NCI-H526 (cell line): ENCODE data around the gene GCA.

Source experiments
- DNase-seq, 2 experiments: peaks; one replicate each; lab custom pipeline; 2025; lab: John Stamatoyannopoulos, UW

Gene GCA

DNA sequence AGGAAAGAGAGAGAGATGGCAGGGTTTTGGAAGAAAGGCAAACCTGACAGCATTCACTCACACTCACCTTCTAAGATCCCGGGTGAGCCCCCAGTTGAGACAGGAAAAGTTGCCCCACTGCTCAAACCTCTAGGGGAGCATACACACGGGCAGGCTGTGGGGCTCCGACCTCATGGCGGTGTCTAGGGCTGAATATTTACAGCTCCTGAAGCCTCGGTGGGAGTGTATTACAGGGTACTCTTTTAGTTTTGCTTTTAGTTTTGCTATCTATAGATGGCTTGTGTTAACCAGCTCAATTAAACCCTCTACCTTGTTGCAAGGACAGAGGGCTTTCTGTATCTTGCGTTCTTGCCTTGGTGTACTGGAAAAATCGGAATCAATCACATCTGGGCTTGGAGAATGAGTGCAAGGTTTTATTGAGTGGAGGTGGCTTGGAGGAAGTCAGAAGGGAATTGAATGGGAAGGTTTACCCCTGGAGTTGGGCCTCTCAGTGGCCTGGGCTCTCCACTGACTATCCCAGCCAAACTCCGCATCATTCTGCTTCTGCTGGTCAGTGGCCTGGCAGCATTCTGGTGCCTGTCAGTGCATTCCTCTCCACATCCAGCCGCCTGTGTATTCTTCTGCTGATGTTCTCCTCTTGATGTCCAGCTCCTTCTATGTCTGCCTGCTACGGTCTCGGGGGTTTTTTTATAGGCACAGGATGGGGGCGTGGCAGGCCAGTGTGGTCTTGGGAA, 15.3 kb upstream of the GCA start:
- no peak for DNase-seq

DNA sequence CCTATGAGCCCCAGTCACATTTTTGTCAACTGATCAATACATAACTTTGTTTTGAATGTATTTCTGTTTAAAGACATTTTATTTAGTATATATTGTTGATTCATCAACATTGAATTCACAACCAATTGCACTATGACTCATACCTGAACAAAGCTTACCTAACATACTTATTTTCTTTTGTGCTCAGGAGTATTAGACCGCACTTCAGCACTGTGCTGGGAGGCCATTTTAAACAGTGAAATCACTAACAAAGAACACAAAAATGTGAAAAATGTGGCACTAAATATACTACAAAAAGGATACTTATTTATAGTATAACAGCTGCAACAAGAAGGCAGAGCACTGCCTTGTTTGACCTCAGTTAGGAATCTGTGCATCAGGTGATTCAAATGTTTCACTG, 13.1 kb upstream of the GCA start:
- no peak for DNase-seq

DNA sequence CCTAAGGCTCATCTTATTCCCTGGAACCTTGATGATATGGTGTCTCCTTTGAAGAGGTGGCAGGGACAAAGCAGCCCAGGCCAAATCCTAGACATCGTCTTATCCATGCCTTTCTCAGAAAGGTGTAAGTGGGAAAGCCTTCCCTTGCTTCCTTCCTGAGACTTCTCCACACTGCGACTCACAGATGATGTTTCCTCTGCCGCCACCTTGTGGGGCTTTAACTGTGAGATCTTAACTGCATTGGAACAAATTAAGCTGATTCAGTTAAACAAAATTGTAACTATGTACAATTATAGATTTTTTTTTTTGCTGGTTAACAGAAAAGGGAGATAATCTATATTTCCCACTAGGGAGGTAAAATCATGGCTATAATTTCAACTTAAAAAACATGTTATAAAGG, 10.0 kb upstream of the GCA start:
- peak in 1 of 2 experiments; percentile 43 for DNase-seq

DNA sequence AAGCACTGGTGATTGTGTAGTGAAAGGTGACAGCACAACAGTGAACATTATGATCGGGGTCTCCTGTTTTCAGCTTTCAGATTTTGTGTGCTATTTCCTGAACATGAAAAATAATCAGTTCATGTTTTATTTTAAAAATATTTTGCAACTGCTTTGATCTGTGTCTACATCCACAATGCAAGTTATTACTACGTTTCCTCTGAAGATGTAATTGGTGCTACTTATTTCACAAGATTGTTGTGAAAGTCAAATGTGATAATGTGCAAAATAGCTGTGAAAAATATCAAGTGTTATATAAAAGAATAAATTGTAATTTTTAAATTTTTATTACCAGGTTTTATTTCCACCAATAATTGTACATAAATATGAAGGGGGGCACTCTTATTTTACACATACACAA, 6.1 kb upstream of the GCA start:
- no peak for DNase-seq

DNA sequence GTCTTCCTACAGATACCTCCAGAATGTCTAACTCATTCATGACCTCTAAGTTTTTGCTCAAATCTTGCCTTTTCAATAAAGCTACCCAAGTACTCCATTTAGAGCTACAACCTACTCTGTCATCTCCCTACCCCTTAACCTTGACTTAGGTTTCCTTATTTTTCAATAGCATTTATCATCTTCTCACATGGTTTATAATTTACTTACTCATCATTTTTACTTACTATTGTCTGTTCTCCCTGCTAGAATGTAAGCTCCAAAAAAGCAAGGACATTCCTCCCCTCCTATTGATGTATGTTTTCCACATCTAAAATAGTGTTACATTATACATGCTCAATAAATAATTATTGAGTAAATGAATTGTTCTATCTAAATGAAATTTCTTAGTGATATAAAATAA, 3.1 kb upstream of the GCA start:
- no peak for DNase-seq

DNA sequence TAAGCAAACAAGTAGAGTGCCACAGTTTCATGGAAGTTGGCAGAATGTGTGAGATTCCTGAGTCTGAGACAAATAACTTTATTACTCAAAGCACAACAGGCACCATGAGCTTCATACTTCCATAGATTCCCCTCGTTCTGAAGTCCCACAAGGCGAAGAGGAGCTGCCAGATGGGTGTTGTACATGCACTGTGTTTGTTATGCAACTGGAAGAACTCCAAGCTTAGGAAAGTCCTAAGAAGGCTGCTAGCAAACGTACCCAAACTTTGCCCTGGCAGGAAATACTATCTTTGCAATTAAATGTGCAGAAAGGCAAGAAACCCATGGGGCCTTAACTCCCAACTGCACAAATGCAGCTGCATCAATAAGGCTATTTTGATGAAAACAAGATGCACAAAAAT, 1.6 kb upstream of the GCA start:
- no peak for DNase-seq

DNA sequence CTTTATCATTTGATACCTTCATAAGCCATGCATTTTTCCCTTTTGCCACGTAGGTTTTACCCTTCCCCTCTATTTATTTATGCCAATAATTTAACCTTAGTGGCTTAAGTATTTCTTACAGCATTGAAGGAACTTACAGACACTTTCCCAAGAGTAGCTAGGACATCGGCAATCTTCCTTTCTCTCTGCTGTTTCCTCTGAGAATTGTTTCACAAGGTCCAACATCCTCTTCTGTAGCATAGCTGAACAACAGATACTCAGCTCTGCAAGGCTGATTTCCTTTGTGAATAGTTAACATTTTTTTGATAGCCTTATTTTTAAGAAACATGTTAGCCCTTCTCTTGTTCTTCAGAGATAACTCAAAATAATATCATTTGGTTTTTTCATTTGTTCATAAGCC, 1.1 kb upstream of the GCA start:
- no peak for DNase-seq

DNA sequence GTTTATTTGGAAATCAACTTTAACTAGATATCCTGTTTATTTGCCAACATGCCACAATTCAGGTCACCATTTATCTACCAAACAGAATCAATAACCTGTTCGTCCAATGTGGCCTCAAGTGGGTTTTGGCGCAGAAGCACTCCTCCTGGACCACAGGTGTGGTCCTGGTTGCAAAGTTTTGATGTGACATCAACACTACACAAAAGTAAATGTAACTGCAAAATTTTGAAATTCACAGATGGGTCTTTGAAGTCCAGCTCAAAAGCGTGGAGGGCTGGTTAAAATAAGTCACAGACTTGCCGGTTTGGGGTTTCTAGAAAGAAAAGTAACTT, 474 bp upstream of the GCA start:
- no peak for DNase-seq

DNA sequence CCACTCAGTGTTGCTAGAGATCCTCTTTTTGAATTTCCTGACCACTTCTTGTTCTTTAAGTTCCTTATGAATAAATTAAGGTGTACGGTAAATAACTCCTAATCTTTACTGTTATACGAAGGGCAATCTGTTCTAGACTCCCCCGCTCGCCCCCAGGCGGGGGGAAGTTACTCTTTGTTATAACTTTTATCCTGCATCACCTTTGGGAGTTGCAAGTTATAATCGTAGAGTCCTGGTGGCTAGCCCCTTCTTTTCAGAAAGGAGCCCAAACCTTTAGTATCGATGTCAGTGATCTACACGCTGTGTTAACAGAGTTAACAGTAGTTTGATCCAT, 652 bp downstream of the GCA start:
- DNase-seq = no peak

DNA sequence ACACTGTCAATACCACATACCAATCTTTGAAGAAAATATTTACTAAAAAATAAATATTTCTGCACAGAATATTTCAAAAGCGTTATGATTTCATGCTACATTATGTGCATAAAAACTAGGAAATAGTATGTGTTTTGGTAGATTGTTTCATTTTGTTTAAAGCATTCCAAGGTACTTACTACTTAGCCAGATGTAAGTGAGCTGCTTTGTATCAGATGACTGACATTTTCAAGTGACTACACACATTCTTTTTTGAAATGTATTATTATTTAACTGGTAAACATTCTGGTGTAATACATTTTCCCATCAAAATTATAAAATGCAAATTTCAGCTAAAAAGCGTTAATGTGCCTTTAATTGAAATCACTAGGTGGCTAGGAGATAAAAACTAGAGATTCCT, 21.5 kb downstream of the GCA start:
- no peak for DNase-seq

DNA sequence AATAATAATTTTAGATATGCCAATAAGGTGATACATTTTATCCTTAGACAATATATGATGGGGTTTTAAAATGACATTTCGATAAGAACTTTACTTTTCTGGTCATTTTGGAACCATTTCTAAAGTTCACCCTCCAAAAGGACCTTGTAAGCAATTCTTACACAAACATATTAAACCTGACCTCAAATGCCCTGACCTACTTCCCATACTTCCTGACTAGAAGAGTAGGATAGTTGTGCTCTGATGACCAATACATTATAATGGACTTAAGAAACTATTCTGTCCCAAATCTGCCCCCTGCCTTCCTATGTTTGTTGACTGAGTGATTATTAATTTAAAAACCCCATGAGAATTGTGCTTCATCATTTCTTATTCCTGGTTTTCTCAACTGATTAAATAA, 24.6 kb downstream of the GCA start:
- no peak for DNase-seq

DNA sequence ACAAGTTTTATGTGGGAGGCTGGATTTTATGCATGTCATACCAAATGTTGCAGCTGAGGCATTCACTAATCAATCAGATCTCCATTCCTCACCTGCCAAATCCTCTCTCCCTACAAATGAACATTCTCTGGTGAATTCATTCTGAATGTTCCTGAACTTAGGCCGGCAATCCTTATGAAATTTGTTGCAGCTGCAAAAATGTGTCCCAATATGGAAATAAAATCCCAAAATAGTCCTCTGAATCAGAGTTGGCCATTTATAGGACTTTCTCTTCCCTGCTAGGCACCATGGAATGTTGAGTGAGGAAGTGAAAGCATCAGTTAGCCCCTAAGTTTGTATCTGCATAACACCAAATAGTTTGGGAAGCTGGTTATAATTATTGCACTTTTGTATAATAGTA, 25.6 kb downstream of the GCA start:
- no peak for DNase-seq

DNA sequence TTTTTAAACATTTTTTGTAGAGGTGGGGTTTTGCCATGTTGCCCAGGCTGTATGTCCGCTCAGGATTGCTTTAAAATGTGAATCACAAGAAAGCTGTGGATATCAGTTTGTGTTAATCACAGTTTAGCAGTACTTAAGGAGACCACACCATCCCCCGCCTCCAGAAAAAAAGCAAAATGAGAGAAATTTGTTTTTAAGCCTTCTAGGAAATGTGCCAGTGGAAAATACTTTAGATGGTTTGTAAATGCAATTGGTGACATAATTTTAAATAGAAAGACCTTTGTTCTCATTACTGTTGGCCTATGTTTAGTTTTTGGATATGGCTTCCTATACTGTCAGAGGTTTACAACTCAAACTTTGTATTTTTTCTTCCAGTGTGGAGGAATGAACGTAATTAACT, 27.0 kb downstream of the GCA start:
- no peak for DNase-seq

DNA sequence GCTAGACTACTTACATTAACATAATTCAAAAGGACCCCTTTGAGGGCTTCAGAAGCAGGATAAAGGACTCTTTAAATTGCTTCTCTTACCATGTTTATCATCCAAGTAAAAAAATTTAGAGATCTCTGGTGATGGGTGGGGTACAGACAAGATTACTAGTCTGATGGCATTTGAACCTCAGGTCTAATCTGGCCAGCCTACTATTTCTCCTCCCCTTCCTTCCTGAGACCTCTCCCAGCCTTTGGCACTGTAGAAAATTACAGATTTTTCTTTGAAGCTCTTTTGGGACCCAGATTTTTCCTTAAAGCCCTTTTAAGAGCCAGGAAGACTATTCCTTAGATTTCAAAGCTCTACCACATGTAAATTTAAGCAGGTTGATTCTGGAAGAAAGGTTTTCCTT, 28.9 kb downstream of the GCA start:
- no peak for DNase-seq

DNA sequence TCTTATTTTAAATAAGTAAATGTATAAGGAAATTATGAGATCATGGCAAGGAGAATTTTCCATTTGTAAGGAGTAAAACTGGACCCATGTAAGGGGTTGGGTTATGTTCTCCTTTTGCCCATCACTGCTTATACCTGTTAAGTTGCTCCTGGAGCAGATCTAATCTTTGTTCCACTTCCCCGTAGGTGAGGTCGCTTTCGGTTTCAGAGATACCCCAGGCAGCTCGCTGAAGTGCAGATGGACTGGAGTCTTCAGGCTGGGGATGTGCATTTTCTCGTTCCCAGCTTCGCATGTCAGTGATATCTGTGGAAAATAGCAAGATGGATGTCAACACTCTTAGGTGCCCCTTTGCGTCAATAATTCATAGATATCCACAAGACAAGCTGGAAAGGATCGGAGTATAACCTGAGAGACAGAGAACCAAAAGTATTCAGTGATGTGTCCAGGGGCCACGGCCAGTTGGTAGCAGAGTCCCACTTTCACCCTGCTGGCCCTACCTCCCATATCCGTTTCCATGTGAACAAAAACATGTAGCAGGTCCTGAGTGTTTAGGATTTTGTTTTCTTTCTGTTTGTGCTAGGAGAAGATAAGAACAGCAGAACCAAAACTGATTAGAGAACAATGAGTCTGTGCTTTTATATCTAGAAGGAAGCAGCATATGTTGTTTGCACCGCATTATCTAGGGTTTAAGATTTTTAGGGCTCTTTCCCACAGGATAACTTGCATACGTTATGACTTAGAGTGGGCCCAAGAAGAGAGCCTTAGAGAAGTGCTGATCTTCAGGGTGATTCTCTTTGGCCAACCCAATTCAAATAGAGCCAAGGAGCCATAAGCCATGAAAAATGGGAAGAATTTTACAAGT, 36.0 kb downstream of the GCA start:
- DNase-seq = no peak

DNA sequence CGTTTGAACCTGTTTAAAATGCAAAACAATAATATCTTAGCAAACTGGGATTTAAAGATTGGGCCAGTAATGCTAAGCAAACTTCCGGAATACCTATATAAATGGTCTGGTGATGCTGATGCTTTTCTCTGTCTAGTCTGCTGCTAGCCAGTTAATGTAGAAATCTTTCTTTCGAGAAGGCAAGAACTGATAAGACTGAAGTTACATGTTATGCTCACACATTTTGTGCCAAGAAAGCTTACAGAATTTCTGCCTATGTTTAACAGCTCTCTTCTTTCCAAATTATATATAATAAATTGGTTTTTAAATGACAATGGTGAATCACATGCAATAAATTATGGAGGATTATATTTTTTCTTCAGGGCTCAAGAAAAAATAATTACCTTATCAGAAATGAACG, 37.9 kb downstream of the GCA start:
- no peak for DNase-seq

DNA sequence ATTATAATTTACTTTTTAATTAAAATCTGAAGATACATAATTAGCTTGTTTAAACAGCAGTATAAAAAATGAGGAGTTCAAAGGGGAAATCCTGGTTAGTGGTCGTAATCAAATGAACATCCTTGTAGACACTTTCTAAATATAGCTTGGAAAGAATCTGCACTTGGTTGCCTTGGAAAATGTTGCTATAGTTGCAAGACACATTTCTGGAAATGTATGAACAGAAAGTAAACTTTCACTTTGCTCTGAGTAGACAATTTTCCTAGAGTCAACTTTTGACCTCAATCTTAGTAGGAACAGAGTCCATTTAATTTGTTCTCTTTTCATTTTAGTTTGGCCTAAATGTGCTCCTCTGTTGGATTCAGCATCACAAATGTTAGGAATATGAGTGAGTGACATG, 38.3 kb downstream of the GCA start:
- DNase-seq = no peak

DNA sequence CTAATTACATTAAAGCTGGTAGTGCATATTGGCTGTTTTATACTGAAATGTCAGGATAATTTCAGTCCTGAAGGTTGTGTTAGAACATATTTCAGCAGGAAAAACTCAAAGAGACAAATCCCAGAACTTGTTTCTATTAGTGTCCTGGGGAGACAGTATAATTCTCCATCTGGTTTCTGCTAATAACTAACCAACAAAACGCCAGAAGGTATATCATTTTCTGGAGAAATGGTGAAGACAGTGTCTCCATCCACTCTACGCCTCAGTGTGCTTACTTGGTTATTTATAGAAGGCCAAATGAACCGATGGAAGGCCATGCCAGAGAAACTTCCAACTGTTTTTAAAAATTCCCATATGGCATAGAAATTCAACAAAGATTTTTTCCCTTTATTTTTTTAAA, 41.6 kb downstream of the GCA start:
- no peak for DNase-seq

DNA sequence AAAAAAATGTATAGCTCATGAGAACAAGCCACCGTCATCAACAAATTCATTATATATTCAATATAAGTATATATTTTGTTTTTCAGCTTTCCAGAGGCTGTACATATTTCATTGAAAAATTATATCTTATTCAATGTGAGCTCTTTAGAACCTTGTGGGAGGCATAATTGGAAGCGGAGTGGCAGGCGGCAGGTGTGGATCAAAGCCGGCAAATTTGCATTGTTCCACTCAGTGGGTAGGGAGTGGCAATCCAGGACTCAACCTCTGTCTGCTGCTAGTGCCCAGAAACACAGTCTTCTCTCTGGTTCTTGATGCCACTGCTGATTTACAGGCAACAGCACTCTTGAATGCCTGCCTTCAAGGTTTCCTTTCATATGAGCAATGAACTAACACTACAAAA, 46.9 kb downstream of the GCA start:
- DNase-seq = peak; percentile 43 to 82

DNA sequence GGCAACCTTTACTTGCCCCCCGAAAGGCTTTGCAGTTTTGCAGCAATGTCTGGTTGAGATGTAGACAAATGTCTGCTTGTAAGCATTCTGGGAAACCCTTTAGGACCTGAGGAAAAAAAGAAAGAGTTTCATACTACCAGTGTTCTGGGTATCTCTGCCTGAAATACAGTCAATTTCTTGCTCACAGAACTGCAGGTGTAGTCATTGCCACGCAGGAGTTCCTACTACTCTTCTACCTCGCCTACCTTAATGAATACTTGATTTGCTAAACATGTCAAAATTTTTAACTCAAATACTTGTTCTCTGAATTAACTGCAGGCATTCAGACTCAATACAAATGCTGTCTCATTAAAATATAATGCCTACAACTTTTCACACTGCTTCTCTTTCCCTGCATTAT, 56.4 kb downstream of the GCA start:
- no peak for DNase-seq

DNA sequence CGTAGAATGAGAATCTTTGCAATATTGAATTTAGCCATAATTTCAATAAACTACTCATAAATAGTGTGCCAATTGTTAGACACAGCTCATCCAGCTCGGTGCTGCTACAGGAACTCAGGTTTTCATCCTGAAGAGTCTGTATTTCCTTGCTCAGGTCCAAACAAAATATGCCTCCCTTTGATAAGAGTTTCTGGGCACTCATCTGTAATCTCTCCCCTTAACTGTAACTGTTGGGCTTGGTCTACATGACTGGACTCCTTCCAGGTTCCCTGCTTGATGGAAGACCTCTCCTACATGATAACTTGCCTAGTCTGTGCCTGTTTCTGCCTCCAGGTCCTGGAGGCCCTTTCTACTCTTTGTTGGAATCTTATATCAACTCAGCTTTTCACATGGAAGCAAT, 57.9 kb downstream of the GCA start:
- no peak for DNase-seq

DNA sequence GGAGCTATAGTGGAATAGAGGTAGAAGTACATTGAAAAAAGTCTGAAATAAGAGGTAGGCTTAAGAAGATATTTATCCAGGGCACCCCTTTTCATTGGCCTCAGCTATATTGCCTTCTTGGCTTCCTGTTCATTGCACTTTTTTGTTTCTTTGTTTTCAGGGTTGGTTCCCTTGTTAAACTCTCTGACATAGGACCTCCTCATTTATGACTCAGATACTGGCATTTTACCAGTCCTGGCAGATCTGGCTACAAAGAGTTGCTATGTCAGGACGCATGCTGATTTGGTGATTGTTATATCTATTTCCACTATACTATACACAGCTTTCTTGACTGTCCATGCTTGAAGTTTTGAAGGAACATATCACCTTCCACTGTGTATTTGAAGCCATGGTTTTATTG, 60.0 kb downstream of the GCA start:
- no peak for DNase-seq
